Bone marrow (tissue), 2 donors: ENCODE results near the gene UBE2M.
"Not testable (repeated sequence)": the region's sequence is repeated elsewhere in the genome, so short reads cannot be mapped to it uniquely, and the experiment has no call there.

ENCODE experiments used
- DNase-seq, 2 donors: peaks; one replicate each; lab custom pipeline; 2025; lab: John Stamatoyannopoulos, UW

UBE2M gene

GRCh38 chr19:58558066-58558622 is at the start of gene UBE2M:
Gene UBE2M, minus strand, starts transcription at chr19:58558611. Its CDS starts 230 bp downstream, at chr19:58558381.
- DNase-seq = no peak

- not testable (repeated sequence) for DNase-seq
Measured at GRCh38 chr19:58607213-58607612, 48.8 kb upstream of the UBE2M start.

- not testable (repeated sequence) for DNase-seq
Measured at GRCh38 chr19:58606251-58606896, 48.0 kb upstream of the UBE2M start.

GRCh38 chr19:58586133-58586765 is 27.8 kb upstream of the UBE2M start:
- no peak for DNase-seq

- no peak for DNase-seq
Measured at GRCh38 chr19:58585442-58586132, 27.2 kb upstream of the UBE2M start.

GRCh38 chr19:58584498-58585441 is 26.4 kb upstream of the UBE2M start:
- DNase-seq = no peak

- DNase-seq = no peak
Measured at GRCh38 chr19:58582985-58583384, 24.6 kb upstream of the UBE2M start.

GRCh38 chr19:58581227-58582141 is 23.1 kb upstream of the UBE2M start:
- DNase-seq = no peak

GRCh38 chr19:58579473-58580142 is 21.2 kb upstream of the UBE2M start:
- DNase-seq = no peak

- DNase-seq = no peak
Measured at GRCh38 chr19:58578012-58578925, 19.9 kb upstream of the UBE2M start.

GRCh38 chr19:58577581-58577980 is 19.2 kb upstream of the UBE2M start:
- not testable (repeated sequence) for DNase-seq

GRCh38 chr19:58575183-58576041 is 17.0 kb upstream of the UBE2M start:
- no peak for DNase-seq

GRCh38 chr19:58573658-58574164 is 15.3 kb upstream of the UBE2M start:
- DNase-seq = no peak

GRCh38 chr19:58572818-58573657 is 14.6 kb upstream of the UBE2M start, which contains the start of gene MZF1:
Gene MZF1, minus strand, starts transcription at chr19:58573335. Its CDS starts 1,946 bp downstream, at chr19:58571389.
- no peak for DNase-seq

- DNase-seq = no peak
Measured at GRCh38 chr19:58572026-58572817, 13.8 kb upstream of the UBE2M start.

GRCh38 chr19:58571575-58571947 is 13.2 kb upstream of the UBE2M start:
- no peak for DNase-seq
